Left ventricle myocardium superior (tissue), 1 donor: ENCODE data around the gene PHPT1. TPM values are rescaled to one million over a fixed set of nuclear protein-coding genes. Genes with fewer than 3 reads are reported as not detected.
"Not testable (repeated sequence)": the region's sequence is repeated elsewhere in the genome, so short reads cannot be mapped to it uniquely, and the experiment has no call there.

ENCODE experiments used
- ATAC-seq: fragments of 200-7000 bp; cut with Tn5 transposase; one replicate; pipeline ENCODE4 v1.9.1; 2020; ENCODE audit warnings: mild to moderate bottlenecking, moderate library complexity
- DNase-seq: peaks from one replicate; pipeline ENCODE4 v3.0.0-alpha.2; 2020
- intact Hi-C: fragments of 100-400 bp; cut with micrococcal nuclease; formaldehyde crosslinking; loops from one replicate; pipeline ENCODE4 v1.11.0; 2022
- total RNA-seq: library from RNA; stranded (reverse); fragmentation: NEBNext Ultra II Directional; extraction: Animal tissue kit (Norgen Biotek cat#: 25700); gene quantifications from one replicate; pipeline ENCODE4 v1.2.1, GENCODE V29; 2021
- donor health status: DM: no; HTN: yes; CAD: no; lungs with severe emphysema.

Gene PHPT1
- total RNA-seq, 1 donor from 2014 or later = 357 TPM

- ATAC-seq (peak; percentile 24), DNase-seq (peak; percentile 37)
- intact Hi-C loops = not testable (repeated sequence)
Observed at GRCh38 chr9:136833381-136834048, 15.7 kb upstream of the PHPT1 start.

GRCh38 chr9:136835162-136835931 lies 13.9 kb upstream of the PHPT1 start:
- DNase-seq = no peak
- ATAC-seq = no peak
- intact Hi-C loops = no loop called here

- no peak for DNase-seq
- no peak for ATAC-seq
- intact Hi-C loops = no loop called here
Observed at GRCh38 chr9:136835932-136836904, 13.0 kb upstream of the PHPT1 start.

- intact Hi-C loops = no loop called here
- no peak for DNase-seq
- no peak for ATAC-seq
Observed at GRCh38 chr9:136837146-136837855, 11.9 kb upstream of the PHPT1 start.

- intact Hi-C loops = not testable (repeated sequence)
Observed at GRCh38 chr9:136837856-136838277, 11.3 kb upstream of the PHPT1 start.

GRCh38 chr9:136838314-136839228 lies 10.6 kb upstream of the PHPT1 start:
- DNase-seq (no peak), ATAC-seq (no peak)
- intact Hi-C loops = no loop called here

More at GRCh38 chr9:136837856-136838277, 11.3 kb upstream of the PHPT1 start:
- ATAC-seq, DNase-seq: not testable (repeated sequence)

- DNase-seq (no peak), ATAC-seq (no peak)
- intact Hi-C loops = no loop called here
Observed at GRCh38 chr9:136839229-136840139, 9.7 kb upstream of the PHPT1 start.

- intact Hi-C loops = no loop called here
- ATAC-seq (no peak), DNase-seq (no peak)
Observed at GRCh38 chr9:136840140-136840876, 8.9 kb upstream of the PHPT1 start.

- peak; percentile 2 for ATAC-seq
Observed at GRCh38 chr9:136840877-136841645, 8.1 kb upstream of the PHPT1 start.

GRCh38 chr9:136841646-136842379 lies 7.4 kb upstream of the PHPT1 start:
- intact Hi-C loops, DNase-seq, ATAC-seq: not testable (repeated sequence)

More at GRCh38 chr9:136840877-136841645, 8.1 kb upstream of the PHPT1 start:
- no peak for DNase-seq
- intact Hi-C loops = no loop called here

GRCh38 chr9:136842380-136842948 lies 6.7 kb upstream of the PHPT1 start, which contains the start of gene AJM1:
AJM1 (plus strand) TSS chr9:136842478; CDS start chr9:136844415, 1,937 bp downstream.
- DNase-seq = peak; percentile 87
- ATAC-seq = peak; percentile 80
- intact Hi-C loops = not testable (repeated sequence)

- DNase-seq, intact Hi-C loops: not testable (repeated sequence)
- ATAC-seq = peak; percentile 2
Observed at GRCh38 chr9:136843159-136843800, 5.9 kb upstream of the PHPT1 start.

- intact Hi-C loops = not testable (repeated sequence)
- peak; percentile 68 for DNase-seq
Observed at GRCh38 chr9:136843801-136844740, 5.1 kb upstream of the PHPT1 start.

More at GRCh38 chr9:136843801-136844740, 5.1 kb upstream of the PHPT1 start:
- not testable (repeated sequence) for ATAC-seq
